ENCODE measurements around the gene ASPG. TPM values are rescaled to one million over a fixed set of nuclear protein-coding genes. Genes with fewer than 3 reads are reported as not detected.

Gene ASPG
- polyA plus RNA-seq, 1 donor (not counting 4 experiments of a cell fraction or from before 2014, with no cell fraction given) = 0.10 TPM

DNA sequence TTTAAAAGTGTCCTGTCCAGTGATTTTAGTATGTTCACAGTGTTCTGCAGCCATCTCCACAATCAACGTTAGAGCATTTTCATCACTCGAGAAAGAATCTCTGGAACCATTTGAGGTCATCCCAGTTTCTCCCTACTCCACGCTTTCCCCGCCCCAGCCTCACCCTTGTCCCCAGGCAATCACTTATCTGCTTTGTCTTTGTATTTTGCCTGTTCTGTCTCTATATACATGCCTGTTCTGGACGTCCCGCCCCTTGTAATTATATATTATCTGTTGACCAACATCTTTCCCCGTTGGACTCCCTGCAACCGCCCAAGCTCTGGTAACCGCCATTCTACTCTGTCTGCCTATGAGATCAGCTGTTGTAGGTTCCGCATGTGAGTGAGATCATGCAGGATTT lies 21.5 kb upstream of the ASPG start:
- no peak overlapping the region for H2AFZ ChIP-seq (ENCODE audit: control insufficient read depth, low read length)
- no peaks in the 10 kb centered on the region for H3K36me3 ChIP-seq (ENCODE audit: control insufficient read depth in 2 of 2, extremely low read depth in 1 of 2, insufficient read depth in 2 of 2, low read length in 2 of 2)
- TF ChIP-seq, protein P1, sequence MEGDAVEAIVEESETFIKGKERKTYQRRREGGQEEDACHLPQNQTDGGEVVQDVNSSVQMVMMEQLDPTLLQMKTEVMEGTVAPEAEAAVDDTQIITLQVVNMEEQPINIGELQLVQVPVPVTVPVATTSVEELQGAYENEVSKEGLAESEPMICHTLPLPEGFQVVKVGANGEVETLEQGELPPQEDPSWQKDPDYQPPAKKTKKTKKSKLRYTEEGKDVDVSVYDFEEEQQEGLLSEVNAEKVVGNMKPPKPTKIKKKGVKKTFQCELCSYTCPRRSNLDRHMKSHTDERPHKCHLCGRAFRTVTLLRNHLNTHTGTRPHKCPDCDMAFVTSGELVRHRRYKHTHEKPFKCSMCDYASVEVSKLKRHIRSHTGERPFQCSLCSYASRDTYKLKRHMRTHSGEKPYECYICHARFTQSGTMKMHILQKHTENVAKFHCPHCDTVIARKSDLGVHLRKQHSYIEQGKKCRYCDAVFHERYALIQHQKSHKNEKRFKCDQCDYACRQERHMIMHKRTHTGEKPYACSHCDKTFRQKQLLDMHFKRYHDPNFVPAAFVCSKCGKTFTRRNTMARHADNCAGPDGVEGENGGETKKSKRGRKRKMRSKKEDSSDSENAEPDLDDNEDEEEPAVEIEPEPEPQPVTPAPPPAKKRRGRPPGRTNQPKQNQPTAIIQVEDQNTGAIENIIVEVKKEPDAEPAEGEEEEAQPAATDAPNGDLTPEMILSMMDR (optimal IDR thresholded peaks at IDR 0.05 in 1 of 3, IDR thresholded peaks at IDR 0.05 in 1 of 3, conservative IDR thresholded peaks at IDR 0.05 in 1 of 3; ENCODE audit: extremely low read depth in 1 of 3, insufficient read depth in 2 of 3, low read length in 3 of 3) = no peak
- TF ChIP-seq EZH2 (IDR thresholded peaks at IDR 0.05; ENCODE audit: low read length) = no peak
- no peak overlapping the region for H3K4me2 ChIP-seq (ENCODE audit: control insufficient read depth, extremely low read depth, insufficient read depth, low read depth, low read length)
- no peaks in the 10 kb centered on the region for H3K9me1 ChIP-seq (ENCODE audit: control insufficient read depth, extremely low read depth, insufficient read depth, low read length)
- peaks cover 7% of the 10 kb centered on the region for H3K27me3 ChIP-seq (ENCODE audit: control insufficient read depth, extremely low read depth, insufficient read depth, low read length)
- FAIRE-seq = no peak
- DNase-seq (ENCODE audit: low read depth, low spot score) = no peak
- H3K9me3 ChIP-seq (ENCODE audit: control insufficient read depth, low read depth, low read length) = no peaks in the 10 kb centered on the region
- H3K27ac ChIP-seq (ENCODE audit: control insufficient read depth, insufficient read depth, low read length) = no peak overlapping the region
- no peak overlapping the region for H3K9ac ChIP-seq (ENCODE audit: control insufficient read depth, extremely low read depth, insufficient read depth, low read length)
- no peaks in the 10 kb centered on the region for H4K20me1 ChIP-seq (ENCODE audit: control insufficient read depth, extremely low read depth, insufficient read depth, low read length)
- dilution Hi-C loops (cut with MboI; ENCODE audit: extremely low pct_ligation_motif_present, low sequenced_read_pairs) = no loop called here
- no peaks in the 10 kb centered on the region for H3K79me2 ChIP-seq (ENCODE audit: control insufficient read depth, insufficient read depth, low read length)
- no peak overlapping the region for H3K4me3 ChIP-seq (ENCODE audit: control insufficient read depth in 2 of 3, extremely low read depth in 1 of 3, insufficient read depth in 2 of 3, low read depth in 1 of 3, low read length in 3 of 3)
- no peaks in the 10 kb centered on the region for H3K4me1 ChIP-seq (ENCODE audit: control insufficient read depth, extremely low read depth, insufficient read depth, low read length)

DNA sequence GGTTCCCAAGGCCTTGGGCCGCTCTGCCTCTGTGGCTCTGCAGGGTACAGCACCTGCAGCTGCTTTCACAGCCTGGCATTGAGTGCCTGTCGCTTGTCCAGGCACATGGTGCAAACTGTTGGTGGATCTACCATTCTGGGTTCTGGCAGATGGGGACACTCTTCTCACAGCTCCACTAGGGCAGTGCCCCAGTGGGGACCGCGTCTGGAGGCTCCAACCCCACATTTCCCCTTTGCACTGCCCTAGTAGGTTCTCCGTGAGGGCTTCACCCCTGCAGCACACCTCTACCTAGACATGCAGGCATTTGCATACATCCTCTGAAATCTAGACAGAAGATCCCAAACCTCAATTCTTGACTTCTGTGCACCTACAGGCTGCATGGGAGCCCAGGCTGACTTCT lies 19.2 kb upstream of the ASPG start:
- dilution Hi-C loops (cut with MboI; ENCODE audit: extremely low pct_ligation_motif_present, low sequenced_read_pairs) = no loop called here
- H2AFZ ChIP-seq (ENCODE audit: control insufficient read depth, low read length) = no peak overlapping the region
- FAIRE-seq (no peak), DNase-seq (ENCODE audit: low read depth, low spot score) (no peak)
- no peaks in the 10 kb centered on the region for H4K20me1 ChIP-seq (ENCODE audit: control insufficient read depth, extremely low read depth, insufficient read depth, low read length)
- no peaks in the 10 kb centered on the region for H3K4me1 ChIP-seq (ENCODE audit: control insufficient read depth, extremely low read depth, insufficient read depth, low read length)
- no peak for TF ChIP-seq EZH2 (IDR thresholded peaks at IDR 0.05; ENCODE audit: low read length)
- TF ChIP-seq, protein P1 (optimal IDR thresholded peaks at IDR 0.05 in 1 of 3, IDR thresholded peaks at IDR 0.05 in 1 of 3, conservative IDR thresholded peaks at IDR 0.05 in 1 of 3; ENCODE audit: extremely low read depth in 1 of 3, insufficient read depth in 2 of 3, low read length in 3 of 3) = no peak
- H3K4me3 ChIP-seq (ENCODE audit: control insufficient read depth in 2 of 3, extremely low read depth in 1 of 3, insufficient read depth in 2 of 3, low read depth in 1 of 3, low read length in 3 of 3) = no peak overlapping the region
- H3K79me2 ChIP-seq (ENCODE audit: control insufficient read depth, insufficient read depth, low read length) = no peaks in the 10 kb centered on the region
- H3K9ac ChIP-seq (ENCODE audit: control insufficient read depth, extremely low read depth, insufficient read depth, low read length) = no peak overlapping the region
- H3K27ac ChIP-seq (ENCODE audit: control insufficient read depth, insufficient read depth, low read length) = no peak overlapping the region
- H3K9me1 ChIP-seq (ENCODE audit: control insufficient read depth, extremely low read depth, insufficient read depth, low read length) = no peaks in the 10 kb centered on the region
- H3K9me3 ChIP-seq (ENCODE audit: control insufficient read depth, low read depth, low read length) = no peaks in the 10 kb centered on the region
- no peaks in the 10 kb centered on the region for H3K36me3 ChIP-seq (ENCODE audit: control insufficient read depth in 2 of 2, extremely low read depth in 1 of 2, insufficient read depth in 2 of 2, low read length in 2 of 2)
- peaks cover 7% of the 10 kb centered on the region for H3K27me3 ChIP-seq (ENCODE audit: control insufficient read depth, extremely low read depth, insufficient read depth, low read length)
- H3K4me2 ChIP-seq (ENCODE audit: control insufficient read depth, extremely low read depth, insufficient read depth, low read depth, low read length) = no peak overlapping the region

All from keratinocyte (primary cell).